Panc1 (cell line): ENCODE measurements around the gene FAM114A2. TPM values are rescaled to one million over a fixed set of nuclear protein-coding genes. Genes with fewer than 3 reads are reported as not detected.

Experiments used
- ATAC-seq: fragments of 200-7000 bp; cut with Tn5 transposase; 2 replicates; pipeline ENCODE4 v1.9.1; 2020; ENCODE audit warnings: mild to moderate bottlenecking, moderate library complexity
- BruUV-seq: library from RNA; stranded (reverse); fragments of 400-500 nt; replicated peaks from 2 replicates; lab custom pipeline; 2021; lab: Mats Ljungman, UMichigan
- CTCF ChIA-PET: fragments of 300-600 bp; sonication (Branson Sonifier 250); formaldehyde crosslinking; loops from one replicate; lab custom pipeline; 2022; ENCODE audit warnings: antibody characterized with exemption; lab: Charles Lee
- POLR2A ChIA-PET: fragments of 300-600 bp; sonication (Branson Sonifier 250); formaldehyde crosslinking; loops from one replicate; lab custom pipeline; 2022; ENCODE audit warnings: antibody characterized with exemption; lab: Charles Lee
- DNase-seq: peaks from one replicate; pipeline ENCODE4 v3.0.0-alpha.2; 2010; ENCODE audit warnings: low read depth, low spot score
- H3K27ac ChIP-seq: 2 replicates; pipeline ENCODE4 v1.5.1; 2011; ENCODE audit warnings: mild to moderate bottlenecking, low read length, inconsistent platforms
- H3K27me3 ChIP-seq: fragments of 200-500 bp; sonication (Bioruptor generic); 2 replicates; pipeline ENCODE4 v1.6.0; 2014; ENCODE audit warnings: low read length, inconsistent platforms; ENCODE audit not compliant: control insufficient read depth, insufficient read depth
- H3K36me3 ChIP-seq: fragments of 200-500 bp; sonication (Bioruptor generic); 2 replicates; pipeline ENCODE4 v1.5.1; 2014; ENCODE audit warnings: inconsistent platforms, mild to moderate bottlenecking, low read length, moderate library complexity; ENCODE audit not compliant: control insufficient read depth, insufficient read depth
- H3K4me1 ChIP-seq: 2 replicates; pipeline ENCODE4 v1.5.1; 2011; ENCODE audit warnings: inconsistent platforms, mild to moderate bottlenecking, low read length, moderate library complexity; ENCODE audit not compliant: control insufficient read depth, insufficient read depth
- H3K4me3 ChIP-seq, 2 experiments: 2 replicates each; pipeline ENCODE4 v1.5.1; 2011 to 2012; ENCODE audit warnings: low read depth in 2 of 2, low read length in 2 of 2, mild to moderate bottlenecking in 2 of 2, inconsistent platforms in 1 of 2, moderate library complexity in 1 of 2
- H3K9me3 ChIP-seq: fragments of 200-500 bp; sonication (Bioruptor generic); 2 replicates; pipeline ENCODE4 v1.5.1; 2014; ENCODE audit warnings: low read depth, mild to moderate bottlenecking, inconsistent platforms, low read length, moderate library complexity; ENCODE audit not compliant: control insufficient read depth, insufficient read depth
- CTCF ChIP-seq: fragments of 450-650 bp; IDR thresholded peaks from 2 replicates; pipeline ENCODE4 v1.5.1; 2017; ENCODE audit warnings: mild to moderate bottlenecking
- POLR2AphosphoS5 ChIP-seq: IDR thresholded peaks from 2 replicates; pipeline ENCODE4 v1.6.1; 2012; ENCODE audit warnings: mild to moderate bottlenecking, low read depth, low read length, moderate library complexity
- REST ChIP-seq, 2 experiments: IDR thresholded peaks; 2 replicates each; pipeline ENCODE4 v1.6.1; 2011 to 2012; ENCODE audit warnings: low read depth in 2 of 2, control low read depth in 1 of 2, low read length in 1 of 2, mild to moderate bottlenecking in 1 of 2, moderate library complexity in 1 of 2; ENCODE audit not compliant: insufficient read depth in 1 of 2
- SIN3A ChIP-seq: IDR thresholded peaks from 2 replicates; pipeline ENCODE4 v1.6.1; 2012; ENCODE audit warnings: low read depth, mild to moderate bottlenecking, low read length, moderate library complexity, borderline replicate concordance; ENCODE audit not compliant: insufficient read depth
- TCF7L2 ChIP-seq: IDR thresholded peaks from 2 replicates; pipeline ENCODE4 v1.6.1; 2011; ENCODE audit warnings: mild to moderate bottlenecking, low read depth, low read length, inconsistent platforms
- in situ Hi-C: cut with HindIII; loops from 2 replicates; pipeline ENCODE4 v1.10.0; 2016; ENCODE audit warnings: low sequenced_read_pairs, low pct_unique_long_range_greater_than_20kb
- intact Hi-C: fragments of 100-400 bp; cut with micrococcal nuclease; formaldehyde crosslinking; loops from one replicate; pipeline ENCODE4 v1.10.0; 2022; ENCODE audit not compliant: unreplicated experiment
- total RNA-seq: library from RNA; stranded (reverse); gene quantifications from one replicate; pipeline ENCODE4 v1.2.1, GENCODE V29; 2021; ENCODE audit not compliant: unreplicated experiment

FAM114A2 gene
- total RNA-seq, 1 experiment from 2014 or later: 20.7 TPM

- Histone ChIP-seq H3K27me3 (peaks cover 7% of the 10 kb centered on the region), H3K36me3 (no peaks in the 10 kb centered on the region), H3K9me3 (no peaks in the 10 kb centered on the region), H3K27ac (no peak overlapping the region), H3K4me3 (no peak overlapping the region), H3K4me1 (no peaks in the 10 kb centered on the region; the same call in 1 of the 2 replicates)
- CTCF ChIA-PET: no interaction called here
- ATAC-seq: no peak
- BruUV-seq: no TSS peak
- POLR2A ChIA-PET: no interaction called here
- TF ChIP-seq POLR2AphosphoS5: no peak
- no peak for TF ChIP-seq CTCF
- no peak for TF ChIP-seq SIN3A
- TF ChIP-seq TCF7L2: no peak
- TF ChIP-seq REST (IDR thresholded peaks at IDR 0.05; ENCODE audit: insufficient read depth in 1 of 2, low read depth in 2 of 2, low read length in 1 of 2): no peak
- intact Hi-C loops (no loop called here), in situ Hi-C loops (no loop called here)
- no peak for DNase-seq
Observed at GRCh38 chr5:154084062-154084639, 45.4 kb upstream of the FAM114A2 start.

DNA sequence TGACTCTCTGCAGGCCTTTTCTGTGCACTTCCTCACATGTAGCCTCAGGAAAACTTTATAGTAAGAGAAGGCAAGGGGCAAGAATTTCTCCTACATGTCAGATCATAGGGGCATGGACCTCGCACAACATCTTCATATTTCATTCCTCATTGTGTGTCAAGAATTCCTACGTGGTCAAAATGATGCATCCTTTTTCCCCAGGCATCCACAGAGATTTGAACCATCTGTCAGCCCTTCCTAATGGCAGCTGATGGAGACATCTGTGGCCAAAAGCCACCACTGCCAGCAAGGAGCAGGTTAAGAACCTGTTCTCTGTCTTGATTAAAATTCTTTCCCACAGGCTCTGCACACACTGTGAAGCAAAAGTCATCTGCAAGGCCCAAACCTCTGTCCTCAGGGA lies 42.5 kb upstream of the FAM114A2 start:
- intact Hi-C loops: no loop called here
- no peak for DNase-seq
- no peaks in the 10 kb centered on the region; the same call in 1 of the 2 replicates for H3K4me1 ChIP-seq
- H3K4me3 ChIP-seq: no peak overlapping the region
- no peaks in the 10 kb centered on the region for H3K36me3 ChIP-seq
- no TSS peak for BruUV-seq
- POLR2A ChIA-PET: no interaction called here
- H3K9me3 ChIP-seq: no peaks in the 10 kb centered on the region
- in situ Hi-C loops: no loop called here
- H3K27ac ChIP-seq: no peak overlapping the region
- ATAC-seq: no peak
- peaks cover 9% of the 10 kb centered on the region for H3K27me3 ChIP-seq
- CTCF ChIA-PET: no interaction called here
- TF ChIP-seq CTCF (no peak), POLR2AphosphoS5 (no peak), SIN3A (no peak), REST (IDR thresholded peaks at IDR 0.05; ENCODE audit: insufficient read depth in 1 of 2, low read depth in 2 of 2, low read length in 1 of 2) (no peak), TCF7L2 (no peak)
